HG02642 (cell line): ENCODE data around the gene CNTNAP5.

Experiments used
- ATAC-seq: cut with Tn5 transposase; IDR thresholded peaks from one replicate; pipeline ENCODE4 v1.9.1; 2021; ENCODE audit warnings: mild to moderate bottlenecking; ENCODE audit not compliant: unreplicated experiment, poor library complexity

CNTNAP5 gene

GRCh38 chr2:124050833-124051497 lies 25.9 kb downstream of the CNTNAP5 start:
- ATAC-seq, result no peak

GRCh38 chr2:124053796-124054195 lies 28.7 kb downstream of the CNTNAP5 start:
- ATAC-seq, result no peak

- ATAC-seq, result no peak
These were observed 38.5 kb downstream of the CNTNAP5 start for GRCh38 chr2:124063596-124063995.

- no peak for ATAC-seq
These were observed 40.5 kb downstream of the CNTNAP5 start for GRCh38 chr2:124065636-124066035.

GRCh38 chr2:124066776-124067175 lies 41.7 kb downstream of the CNTNAP5 start:
- no peak for ATAC-seq

DNA sequence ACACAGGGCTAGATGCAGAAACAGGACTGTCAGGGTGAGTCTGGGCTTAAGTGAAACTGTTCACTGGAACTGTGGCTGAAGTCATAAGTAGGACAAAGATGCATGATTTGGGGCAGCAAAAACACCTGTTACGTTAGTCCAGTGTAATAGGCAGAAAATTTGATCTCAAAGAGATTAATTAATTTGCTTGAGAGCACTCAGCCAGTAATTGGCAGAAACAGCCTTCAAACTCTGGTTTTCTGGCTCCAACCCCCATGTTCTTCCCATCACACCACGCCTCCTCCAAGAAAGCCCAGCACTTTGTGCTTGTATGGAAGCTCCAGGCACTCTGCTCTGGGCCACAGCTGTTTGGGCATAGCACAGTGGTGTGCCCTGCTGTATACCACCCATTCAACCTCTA lies 54.0 kb downstream of the CNTNAP5 start:
- no peak for ATAC-seq

DNA sequence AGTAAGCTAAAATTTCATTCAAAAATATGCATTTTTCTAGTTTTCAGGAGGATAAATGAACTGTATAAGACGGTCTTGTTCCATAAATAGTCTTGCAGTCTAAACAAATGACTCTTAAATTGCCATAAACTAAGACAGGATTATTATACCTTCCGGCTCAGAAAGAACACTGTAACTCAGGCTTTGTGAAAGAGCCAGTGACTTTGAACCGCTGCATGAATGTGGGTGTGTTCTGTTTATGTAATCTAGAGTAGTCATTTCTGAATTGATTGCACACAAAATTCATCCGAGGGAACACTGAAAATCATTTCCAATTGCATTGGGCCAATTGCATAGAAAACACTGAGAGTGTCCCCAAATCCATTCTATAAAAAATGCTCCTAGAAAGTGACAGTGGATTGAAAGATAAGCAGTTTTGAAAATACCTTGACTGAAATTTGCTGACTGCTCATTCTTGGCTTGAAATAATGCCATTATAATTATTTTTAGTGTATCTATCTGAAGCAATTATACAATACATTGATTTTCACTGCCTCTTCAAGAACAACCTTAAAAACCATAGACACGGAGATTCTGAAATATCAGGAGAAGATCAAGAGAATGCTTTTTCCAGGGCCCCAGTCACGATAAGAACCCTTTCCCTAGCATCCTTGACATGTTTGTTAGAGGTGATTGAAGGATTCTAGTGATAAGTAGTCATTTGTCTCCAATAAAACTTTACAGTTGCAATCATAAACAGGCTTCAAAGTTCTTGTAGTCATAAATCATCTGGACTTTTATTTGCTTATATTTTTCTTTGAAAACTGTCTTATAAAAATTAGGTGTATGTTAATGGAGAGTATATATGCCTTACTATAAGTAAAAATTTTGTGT lies 55.4 kb downstream of the CNTNAP5 start:
- ATAC-seq, result no peak

GRCh38 chr2:124081154-124081716 lies 56.1 kb downstream of the CNTNAP5 start:
- ATAC-seq, result no peak

- ATAC-seq, result no peak
These were observed 63.5 kb downstream of the CNTNAP5 start for GRCh38 chr2:124088616-124089015.

DNA sequence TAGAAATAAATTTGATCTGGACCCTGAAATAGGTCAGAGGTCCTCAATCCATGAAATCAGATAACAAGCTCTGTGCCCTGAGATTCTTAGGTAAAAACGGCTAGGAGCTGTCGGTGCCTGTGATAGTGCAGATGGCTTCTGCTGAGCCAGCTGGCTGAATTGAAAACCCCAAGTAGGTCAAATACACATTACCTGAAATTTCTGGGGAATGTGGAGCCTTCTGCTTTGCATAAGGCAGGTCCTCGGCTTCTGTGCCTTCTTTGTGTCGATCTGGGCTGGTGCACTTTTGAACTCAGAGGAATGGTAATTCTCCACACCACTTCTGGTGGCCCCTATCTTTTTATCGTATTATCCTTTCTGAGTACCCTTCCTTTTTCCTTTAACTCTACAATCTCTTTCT lies 66.6 kb downstream of the CNTNAP5 start:
- no peak for ATAC-seq

GRCh38 chr2:124092651-124093050 lies 67.6 kb downstream of the CNTNAP5 start:
- no peak for ATAC-seq

- no peak for ATAC-seq
These were observed 79.8 kb downstream of the CNTNAP5 start for GRCh38 chr2:124104914-124105313.

DNA sequence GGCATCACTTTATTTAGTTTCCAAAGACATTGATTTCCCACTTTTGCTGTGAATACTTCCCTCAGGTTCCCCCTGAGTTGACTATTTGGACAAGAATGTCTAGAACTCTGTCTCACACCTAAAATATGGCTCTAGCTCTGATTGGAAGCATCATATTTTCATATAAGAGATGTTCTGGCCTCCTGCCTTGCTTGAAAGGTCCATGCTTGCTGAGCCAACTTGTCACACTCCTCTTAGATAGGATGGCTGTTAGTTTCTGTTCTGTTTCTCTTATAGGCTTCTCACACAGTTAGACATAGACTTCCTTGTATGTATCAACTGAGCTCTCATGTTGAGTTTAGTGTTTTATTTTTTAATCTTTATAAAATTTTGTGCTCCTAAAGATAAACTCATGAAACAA lies 87.1 kb downstream of the CNTNAP5 start:
- ATAC-seq, result no peak

- ATAC-seq, result no peak
These were observed 87.9 kb downstream of the CNTNAP5 start for GRCh38 chr2:124112966-124113365.

GRCh38 chr2:124120246-124120645 lies 95.2 kb downstream of the CNTNAP5 start:
- ATAC-seq, result no peak

DNA sequence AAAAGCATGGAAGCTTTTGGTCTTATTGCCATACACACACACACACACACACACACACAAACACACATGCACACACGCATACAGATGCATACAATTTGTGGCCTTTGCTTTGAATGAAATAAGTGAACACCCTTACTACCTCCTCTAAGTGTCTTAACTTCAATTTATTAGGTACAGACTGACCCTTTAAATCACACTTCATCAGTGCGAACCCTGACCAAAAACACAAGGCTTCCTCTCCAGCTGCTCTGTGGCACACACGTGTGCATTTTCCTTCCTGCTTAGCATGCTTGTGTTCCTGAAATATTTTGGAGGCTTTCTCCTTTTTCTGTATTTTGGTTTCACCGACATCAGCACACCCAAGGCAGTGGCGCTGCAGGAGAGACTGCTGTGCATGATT lies 96.0 kb downstream of the CNTNAP5 start:
- ATAC-seq, result no peak

GRCh38 chr2:124121760-124122275 lies 96.7 kb downstream of the CNTNAP5 start:
- no peak for ATAC-seq

DNA sequence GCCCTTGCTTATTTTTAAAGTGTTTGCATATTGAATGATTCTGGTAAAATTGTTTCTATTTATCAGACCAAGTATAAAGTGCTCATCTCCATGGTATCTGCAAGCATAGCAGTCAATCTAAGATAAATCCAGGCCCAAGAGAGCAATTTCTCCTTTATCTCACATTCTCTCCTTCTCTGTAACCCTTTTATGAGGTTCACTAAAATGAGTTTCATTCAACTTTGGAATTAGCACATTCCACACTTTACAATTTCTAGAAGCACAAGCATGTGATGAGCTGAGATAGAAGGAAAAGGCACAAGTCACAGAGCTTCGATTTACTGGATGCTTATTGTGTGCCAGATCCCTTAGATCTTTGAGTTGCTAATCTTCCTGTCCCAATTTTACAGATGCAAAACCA lies 97.3 kb downstream of the CNTNAP5 start:
- no peak for ATAC-seq

DNA sequence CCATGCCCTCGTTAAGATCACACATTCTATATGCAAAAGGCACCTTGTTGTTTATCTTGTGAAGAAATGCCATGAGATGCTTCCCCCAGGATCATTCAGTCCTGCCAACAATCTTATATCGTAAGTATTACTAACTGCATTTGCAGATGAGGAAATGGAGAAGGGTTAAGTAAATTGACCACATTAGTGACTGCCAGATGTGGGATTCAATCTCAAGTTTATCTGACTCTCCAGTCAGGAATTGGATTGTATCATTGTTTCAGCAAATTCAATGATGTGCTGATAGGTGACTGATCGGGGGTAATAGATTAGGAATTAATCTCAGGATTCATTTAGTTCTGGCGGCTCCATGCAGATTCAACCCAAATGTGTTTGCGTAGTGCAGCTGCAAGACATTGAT lies 106.2 kb downstream of the CNTNAP5 start:
- no peak for ATAC-seq

GRCh38 chr2:124136110-124136509 lies 111.0 kb downstream of the CNTNAP5 start:
- no peak for ATAC-seq

DNA sequence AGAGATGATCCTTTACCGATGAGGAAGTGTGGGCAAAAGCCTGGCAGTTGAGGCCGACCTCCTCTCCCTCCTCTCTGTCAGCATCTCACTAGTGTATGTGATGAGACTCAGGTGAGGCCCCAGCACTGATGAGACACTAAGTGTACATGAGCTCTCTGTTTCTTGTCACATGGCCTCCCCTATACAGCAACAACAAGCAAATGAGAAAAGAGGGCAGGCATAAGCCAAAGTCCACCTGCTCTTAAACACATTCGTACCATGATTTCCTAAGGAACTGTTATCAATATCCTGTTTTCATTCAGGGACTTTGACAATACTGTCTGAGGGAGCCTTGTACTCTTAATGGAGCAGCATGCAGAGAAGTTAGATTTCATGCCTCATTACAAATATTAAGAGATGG lies 113.0 kb downstream of the CNTNAP5 start:
- ATAC-seq, result no peak
